B cell (primary cell): Measurements from ENCODE around the gene TMEM219. TPM values are rescaled to one million over a fixed set of nuclear protein-coding genes. Genes with fewer than 3 reads are reported as not detected.

Experiments used
- ATAC-seq: fragments of 200-7000 bp; cut with Tn5 transposase; one replicate; pipeline ENCODE4 v1.10.0; 2021; ENCODE audit warnings: low read depth, mild to moderate bottlenecking, moderate number of reproducible peaks, moderate library complexity
- CTCF ChIA-PET: fragments of 350-600 bp; sonication (Branson Sonifier 250); formaldehyde crosslinking; loops from one replicate; lab custom pipeline; 2021; ENCODE audit warnings: antibody characterized with exemption, inconsistent platforms; lab: Charles Lee
- POLR2A ChIA-PET: fragments of 350-600 bp; sonication (Branson Sonifier 250); formaldehyde crosslinking; loops from one replicate; lab custom pipeline; 2021; ENCODE audit warnings: antibody characterized with exemption; lab: Charles Lee
- DNase-seq: peaks from one replicate; pipeline ENCODE4 v3.0.0; 2013
- H2AFZ ChIP-seq: 2 replicates; pipeline ENCODE4 v1.6.1; 2012; ENCODE audit warnings: mild to moderate bottlenecking, low read depth, low read length; ENCODE audit not compliant: insufficient read depth, poor library complexity, severe bottlenecking
- H3K27ac ChIP-seq, 2 donors: 1 replicate in 1 of 2; 2 replicates in 1 of 2; pipeline ENCODE4 v1.5.1; 2012 to 2013; ENCODE audit warnings: low read length in 2 of 2, mild to moderate bottlenecking in 2 of 2, moderate library complexity in 1 of 2
- H3K27me3 ChIP-seq, 4 experiments: fragments of 200-600 bp in 1 of 4; sonication (generic) in 1 of 4; replicated peaks in 1 of 4; 1 replicate in 2 of 4; 2 replicates in 2 of 4; pipeline versions ENCODE4 v1.6.1 to v1.7.0; 2013 to 2016; ENCODE audit warnings: low read length in 3 of 4, mild to moderate bottlenecking in 2 of 4, mixed read lengths in 1 of 4, moderate library complexity in 1 of 4; ENCODE audit not compliant: insufficient read depth in 4 of 4, control insufficient read depth in 3 of 4; ENCODE audit errors: control extremely low read depth in 1 of 4
- H3K36me3 ChIP-seq, 2 experiments: replicated peaks in 1 of 2; 1 replicate in 1 of 2; 2 replicates in 1 of 2; pipeline versions ENCODE4 v1.6.1 to v1.7.1; 2013; ENCODE audit warnings: low read length in 1 of 2; ENCODE audit not compliant: insufficient read depth in 2 of 2, control insufficient read depth in 1 of 2; ENCODE audit errors: control extremely low read depth in 1 of 2, extremely low read depth in 1 of 2
- H3K4me1 ChIP-seq, 2 donors: fragments of 200-600 bp in 1 of 2; sonication (generic) in 1 of 2; 1 replicate in 1 of 2; 2 replicates in 1 of 2; pipeline versions ENCODE4 v1.5.1 to v1.6.1; 2013 to 2017; ENCODE audit warnings: low read length in 2 of 2; ENCODE audit not compliant: control insufficient read depth in 2 of 2, insufficient read depth in 2 of 2
- H3K4me2 ChIP-seq: replicated peaks from 2 replicates; pipeline ENCODE3; 2012; ENCODE audit warnings: mild to moderate bottlenecking, low read depth, low read length; ENCODE audit not compliant: poor library complexity, severe bottlenecking
- H3K4me3 ChIP-seq, 5 experiments: fragments of 200-600 bp in 1 of 5; sonication (generic) in 1 of 5; 1 replicate in 3 of 5; 2 replicates in 2 of 5; pipeline versions ENCODE4 v1.5.1 to v1.7.0; 2011 to 2016; ENCODE audit warnings: low read length in 4 of 5, mild to moderate bottlenecking in 4 of 5, low read depth in 2 of 5, control low read depth in 1 of 5, moderate library complexity in 1 of 5; ENCODE audit not compliant: insufficient read depth in 1 of 5; ENCODE audit errors: control extremely low read depth in 1 of 5, extremely low read depth in 1 of 5
- H3K79me2 ChIP-seq: fragments of 200-600 bp; sonication (generic); one replicate; pipeline ENCODE4 v1.6.0; 2016; ENCODE audit warnings: low read length; ENCODE audit not compliant: control insufficient read depth, insufficient read depth
- H3K9ac ChIP-seq: fragments of 200-600 bp; sonication (generic); 2 replicates; pipeline ENCODE4 v1.6.1; 2017; ENCODE audit warnings: mild to moderate bottlenecking, low read length, moderate library complexity
- H3K9me3 ChIP-seq, 3 donors: one replicate each; pipeline versions ENCODE4 v1.6.1 to v1.7.1; 2013; ENCODE audit warnings: low read length in 2 of 3; ENCODE audit not compliant: control insufficient read depth in 2 of 3, insufficient read depth in 1 of 3; ENCODE audit errors: control extremely low read depth in 1 of 3
- H4K20me1 ChIP-seq: 2 replicates; pipeline ENCODE4 v1.6.0; 2012; ENCODE audit warnings: mild to moderate bottlenecking, low read length; ENCODE audit not compliant: insufficient read depth, control insufficient read depth, poor library complexity, severe bottlenecking
- H3K27ac Mint-ChIP-seq: one replicate; pipeline ENCODE4 v1.8.0; 2021; ENCODE audit warnings: mixed read lengths
- H3K27me3 Mint-ChIP-seq: one replicate; pipeline ENCODE4 v1.8.0; 2021; ENCODE audit warnings: mixed read lengths
- H3K4me1 Mint-ChIP-seq: one replicate; pipeline ENCODE4 v1.8.0; 2021; ENCODE audit warnings: mixed read lengths
- H3K4me3 Mint-ChIP-seq: one replicate; pipeline ENCODE4 v1.8.0; 2021; ENCODE audit warnings: mixed read lengths
- H3K9me3 Mint-ChIP-seq: one replicate; pipeline ENCODE4 v1.8.0; 2022; ENCODE audit warnings: mixed read lengths; ENCODE audit not compliant: insufficient read depth
- CTCF ChIP-seq: fragments of 200-600 bp; IDR thresholded peaks from one replicate; pipeline ENCODE4 v1.8.0; 2022; ENCODE audit warnings: antibody characterized with exemption, mild to moderate bottlenecking
- EZH2 ChIP-seq: IDR thresholded peaks from 2 replicates; pipeline ENCODE4 v1.6.1; 2012; ENCODE audit warnings: borderline replicate concordance, low read depth, mild to moderate bottlenecking, moderate library complexity, low read length; ENCODE audit not compliant: insufficient read depth, poor library complexity, severe bottlenecking
- WGBS: methylation state at CpG from one replicate; pipeline ENCODE4 v1.1.5; 2013; ENCODE audit warnings: missing lambda C conversion rate; ENCODE audit not compliant: insufficient coverage; 5-methylcytosine and 5-hydroxymethylcytosine counted together
- intact Hi-C: fragments of 100-400 bp; cut with micrococcal nuclease; formaldehyde crosslinking; loops from one replicate; pipeline ENCODE4 v1.10.0; 2022
- polyA plus RNA-seq: library from polyadenylated mRNA; depleted of rRNA; stranded (reverse); fragments of >200 nt; gene quantifications from 2 replicates; pipeline ENCODE4 v1.2.3, GENCODE V29; 2012
- total RNA-seq, 2 donors: library from RNA; stranded (reverse); fragments of 120-200 nt in 1 of 2; gene quantifications; 1 replicate in 1 of 2; 2 replicates in 1 of 2; pipeline versions ENCODE4 v1.2.3 to v1.2.4, GENCODE V29; 2013 to 2022

TMEM219 gene
- total and polyA plus RNA-seq, 2 donors (not counting 1 experiment from before 2014, with no cell fraction given) = 66.6 to 103 TPM

GRCh38 chr16:29963021-29963743, 1.3 kb downstream of the TMEM219 start:
- ChIA-PET POLR2A (interaction anchor here (1.9 to 2.7 kb wide), 2 partner anchors 9 to 10 kb away, joined by 5 to 16 read pairs; partner anchors contain the start of gene TAOK2), CTCF (interaction anchor here (1.2 to 1.9 kb wide), 2 partner anchors 10 to 44 kb away, joined by 3 to 5 read pairs; partner anchors contain the start of gene TAOK2)
- TF ChIP-seq CTCF = no peak
- no peak for TF ChIP-seq EZH2
- peaks cover 0 to 4% of the 10 kb centered on the region in 2 experiments for H3K36me3 ChIP-seq
- peak overlapping the region; percentile 91 for H3K27ac Mint-ChIP-seq
- no peaks in the 10 kb centered on the region for H3K9me3 ChIP-seq
- peak; percentile 20 for DNase-seq
- peak overlapping the region; percentile 98 for H3K4me2 ChIP-seq
- H2AFZ ChIP-seq = peak overlapping the region; percentile 95
- H3K4me1 ChIP-seq = peaks cover 13 to 19% of the 10 kb centered on the region in 2 donors
- peaks cover 6% of the 10 kb centered on the region for H3K79me2 ChIP-seq
- 97% methylated on average over 13 of the region's 14 CpGs for WGBS
- peak overlapping the region; percentile 90 for H3K4me3 Mint-ChIP-seq
- H3K27me3 Mint-ChIP-seq = no peaks in the 10 kb centered on the region
- H3K27ac ChIP-seq = peak overlapping the region; percentile 79 to 88
- no peaks in the 10 kb centered on the region for H3K9me3 Mint-ChIP-seq
- intact Hi-C loops = loop anchor here (5.0 kb wide), 1 partner anchor 1109 kb away; the partner anchor contains the start of genes ZNF646 and ZNF668
- peaks cover 20% of the 10 kb centered on the region for H3K4me1 Mint-ChIP-seq
- H4K20me1 ChIP-seq = no peaks in the 10 kb centered on the region
- no peak for ATAC-seq
- peak overlapping the region in 4 of 5 experiments; percentile 76 to 86 (median 84) for H3K4me3 ChIP-seq
- no peaks in the 10 kb centered on the region for H3K27me3 ChIP-seq
- no peak overlapping the region for H3K9ac ChIP-seq

DNA sequence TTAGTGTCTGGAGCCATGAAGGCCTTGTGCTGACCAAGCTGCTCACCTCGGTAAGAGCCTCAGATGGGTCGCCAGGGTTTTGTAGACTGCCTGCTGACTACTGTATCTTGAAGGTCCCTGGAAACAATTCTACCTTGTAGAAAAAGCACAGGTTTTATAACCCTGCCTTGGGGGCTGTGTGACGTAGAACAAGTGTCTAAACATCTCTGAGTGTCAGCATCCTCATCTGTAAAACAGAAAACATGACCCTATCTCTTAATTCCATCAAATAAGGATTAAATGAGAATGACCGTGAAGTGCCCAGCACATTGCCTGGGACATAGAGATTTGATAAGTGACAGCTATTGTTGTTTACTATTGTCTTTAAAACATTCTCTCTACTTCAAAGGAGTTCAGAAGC, 6.3 kb downstream of the TMEM219 start:
- H3K4me3 Mint-ChIP-seq = no peak overlapping the region
- H3K27ac Mint-ChIP-seq = no peak overlapping the region
- 100% methylated on average over 3 of the region's 4 CpGs for WGBS
- Histone ChIP-seq H2AFZ (no peak overlapping the region), H3K4me1 (peaks cover 4 to 8% of the 10 kb centered on the region in 2 donors), H3K36me3 (peaks cover 2 to 7% of the 10 kb centered on the region in 2 experiments), H3K27ac (no peak overlapping the region), H4K20me1 (no peaks in the 10 kb centered on the region), H3K27me3 (no peaks in the 10 kb centered on the region), H3K4me2 (no peak overlapping the region), H3K4me3 (no peak overlapping the region), H3K9me3 (no peaks in the 10 kb centered on the region), H3K79me2 (no peaks in the 10 kb centered on the region), H3K9ac (no peak overlapping the region)
- TF ChIP-seq EZH2 = no peak
- no peak for TF ChIP-seq CTCF
- H3K4me1 Mint-ChIP-seq = peaks cover 9% of the 10 kb centered on the region
- H3K27me3 Mint-ChIP-seq = no peaks in the 10 kb centered on the region
- H3K9me3 Mint-ChIP-seq = no peaks in the 10 kb centered on the region
- DNase-seq = no peak
- ChIA-PET POLR2A (no interaction called here), CTCF (no interaction called here)
- no peak for ATAC-seq
- intact Hi-C loops = no loop called here
